WTC11 (cell line): Measurements from ENCODE around the gene PRKAR1B. TPM values are rescaled to one million over a fixed set of nuclear protein-coding genes. Genes with fewer than 3 reads are reported as not detected.
"Not testable (repeated sequence)": the region's sequence is repeated elsewhere in the genome, so short reads cannot be mapped to it uniquely, and the experiment has no call there.

Experiments used
- ATAC-seq: fragments of 200-7000 bp; cut with Tn5 transposase; 2 replicates; pipeline ENCODE4 v1.10.0; 2021; ENCODE audit warnings: mild to moderate bottlenecking, moderate library complexity
- CTCF ChIA-PET: fragments of 300-600 bp; sonication (Branson Sonifier 250); formaldehyde crosslinking; loops from one replicate; lab custom pipeline; 2021; ENCODE audit warnings: antibody characterized with exemption; lab: Charles Lee
- POLR2A ChIA-PET: fragments of 350-600 bp; sonication (Branson Sonifier 250); formaldehyde crosslinking; loops from one replicate; lab custom pipeline; 2021; ENCODE audit warnings: antibody characterized with exemption; lab: Charles Lee
- DNase-seq: peaks from one replicate; pipeline ENCODE4 v3.0.0; 2021; ENCODE audit warnings: low spot score
- H3K27ac Mint-ChIP-seq: 2 replicates; pipeline ENCODE4 v1.8.0; 2021; ENCODE audit warnings: mixed read lengths
- H3K27me3 Mint-ChIP-seq: 2 replicates; pipeline ENCODE4 v1.8.0; 2021; ENCODE audit warnings: low read depth, mild to moderate bottlenecking, moderate library complexity, mixed read lengths
- H3K36me3 Mint-ChIP-seq: 2 replicates; pipeline ENCODE4 v1.8.0; 2021; ENCODE audit warnings: mixed read lengths
- H3K4me1 Mint-ChIP-seq: 2 replicates; pipeline ENCODE4 v1.8.0; 2022; ENCODE audit warnings: mixed read lengths
- H3K4me3 Mint-ChIP-seq: 2 replicates; pipeline ENCODE4 v1.8.0; 2021; ENCODE audit warnings: mild to moderate bottlenecking, moderate library complexity, mixed read lengths
- H3K9me3 Mint-ChIP-seq: 2 replicates; pipeline ENCODE4 v1.8.0; 2021; ENCODE audit warnings: mixed read lengths
- ATF1 ChIP-seq: sonication (generic); formaldehyde crosslinking; IDR thresholded peaks from 2 replicates; pipeline ENCODE4 v1.8.1; 2023; ENCODE audit warnings: mild to moderate bottlenecking, moderate library complexity, missing genetic modification reagents
- CBFB ChIP-seq: sonication (generic); formaldehyde crosslinking; IDR thresholded peaks from 2 replicates; pipeline ENCODE4 v1.8.1; 2022; ENCODE audit warnings: mild to moderate bottlenecking, low read depth, missing genetic modification reagents
- PRRX2 ChIP-seq: fragments of 250-450 bp; sonication (Bioruptor Pico); IDR thresholded peaks from 2 replicates; pipeline ENCODE4 v1.8.0; 2021; ENCODE audit warnings: mild to moderate bottlenecking
- SMAD3 ChIP-seq: sonication (generic); formaldehyde crosslinking; IDR thresholded peaks from 2 replicates; pipeline ENCODE4 v1.8.0; 2022; ENCODE audit warnings: missing genetic modification reagents, mild to moderate bottlenecking, borderline replicate concordance
- SMAD4 ChIP-seq: sonication (generic); formaldehyde crosslinking; IDR thresholded peaks from 2 replicates; pipeline ENCODE4 v1.8.0; 2022; ENCODE audit warnings: mild to moderate bottlenecking, missing genetic modification reagents
- ZNF396 ChIP-seq: fragments of 250-450 bp; sonication (Bioruptor Pico); IDR thresholded peaks from 2 replicates; pipeline ENCODE4 v1.8.0; 2021; ENCODE audit warnings: mild to moderate bottlenecking, moderate library complexity, borderline replicate concordance
- ZNF423 ChIP-seq: fragments of 250-450 bp; sonication (Bioruptor Pico); IDR thresholded peaks from 2 replicates; pipeline ENCODE4 v2.1.2; 2022; ENCODE audit warnings: mild to moderate bottlenecking, moderate library complexity
- total RNA-seq: library from RNA; stranded (reverse); gene quantifications from 3 replicates; pipeline ENCODE4 v1.2.3, GENCODE V29; 2021
- TF ChIP-seq, protein P1 (sequence below): sonication (generic); formaldehyde crosslinking; IDR thresholded peaks from 2 replicates; pipeline ENCODE4 v1.8.0; 2022; ENCODE audit warnings: mild to moderate bottlenecking, missing genetic modification reagents
- TF ChIP-seq, protein P2 (sequence below): sonication (generic); formaldehyde crosslinking; IDR thresholded peaks from 2 replicates; pipeline ENCODE4 v1.8.1; 2022; ENCODE audit warnings: low read depth, mild to moderate bottlenecking, moderate library complexity, missing genetic modification reagents, borderline replicate concordance
- TF ChIP-seq, protein P3 (sequence below): fragments of 250-450 bp; sonication (Bioruptor Pico); IDR thresholded peaks from 2 replicates; pipeline ENCODE4 v1.9.0; 2021; ENCODE audit warnings: mild to moderate bottlenecking
- TF ChIP-seq, protein P4 (sequence below): fragments of 250-450 bp; sonication (Bioruptor Pico); IDR thresholded peaks from 2 replicates; pipeline ENCODE4 v1.8.0; 2021; ENCODE audit warnings: mild to moderate bottlenecking

Gene PRKAR1B
- total RNA-seq, 1 experiment from 2014 or later = 43.6 TPM

DNA sequence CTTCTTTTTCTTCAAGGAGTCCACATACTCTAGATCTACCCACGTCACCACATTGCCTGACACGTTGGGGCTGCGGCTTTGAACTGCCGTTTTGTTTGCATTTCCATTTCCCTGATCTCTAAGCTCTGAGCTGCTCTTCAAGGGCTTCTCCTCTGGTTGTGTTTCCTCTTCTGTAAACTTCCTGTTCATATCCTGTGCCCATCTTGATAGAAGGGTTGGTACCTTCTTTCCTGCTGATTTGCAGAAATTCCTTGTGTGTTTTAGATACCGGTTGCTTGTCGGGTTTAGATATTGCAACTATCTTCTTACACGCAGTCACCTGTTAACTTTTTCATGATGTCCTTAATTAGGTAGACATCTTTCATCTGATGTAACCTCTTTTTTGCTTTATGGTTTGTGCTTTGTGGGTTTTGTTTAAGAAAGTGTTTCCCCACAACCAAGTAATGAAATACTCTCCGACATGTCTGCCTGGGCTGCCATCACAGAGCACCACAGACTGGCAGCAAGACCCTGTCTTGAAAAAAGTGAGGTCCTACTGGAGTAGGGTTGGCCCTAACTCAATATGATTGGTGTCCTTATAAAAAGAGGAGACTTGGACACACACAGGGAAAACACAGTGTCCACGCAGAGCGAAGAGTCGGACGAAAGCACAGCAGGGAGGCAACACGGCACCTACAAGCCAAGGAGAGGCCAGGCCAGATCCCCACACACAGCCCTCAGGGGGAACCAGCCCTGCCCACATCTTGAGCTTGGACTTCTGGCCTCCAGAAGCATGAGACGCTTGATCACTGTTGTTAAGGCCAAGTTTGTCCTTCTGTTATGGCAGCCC lies 108.3 kb downstream of the PRKAR1B start (continued):
- TF ChIP-seq, protein P1, sequence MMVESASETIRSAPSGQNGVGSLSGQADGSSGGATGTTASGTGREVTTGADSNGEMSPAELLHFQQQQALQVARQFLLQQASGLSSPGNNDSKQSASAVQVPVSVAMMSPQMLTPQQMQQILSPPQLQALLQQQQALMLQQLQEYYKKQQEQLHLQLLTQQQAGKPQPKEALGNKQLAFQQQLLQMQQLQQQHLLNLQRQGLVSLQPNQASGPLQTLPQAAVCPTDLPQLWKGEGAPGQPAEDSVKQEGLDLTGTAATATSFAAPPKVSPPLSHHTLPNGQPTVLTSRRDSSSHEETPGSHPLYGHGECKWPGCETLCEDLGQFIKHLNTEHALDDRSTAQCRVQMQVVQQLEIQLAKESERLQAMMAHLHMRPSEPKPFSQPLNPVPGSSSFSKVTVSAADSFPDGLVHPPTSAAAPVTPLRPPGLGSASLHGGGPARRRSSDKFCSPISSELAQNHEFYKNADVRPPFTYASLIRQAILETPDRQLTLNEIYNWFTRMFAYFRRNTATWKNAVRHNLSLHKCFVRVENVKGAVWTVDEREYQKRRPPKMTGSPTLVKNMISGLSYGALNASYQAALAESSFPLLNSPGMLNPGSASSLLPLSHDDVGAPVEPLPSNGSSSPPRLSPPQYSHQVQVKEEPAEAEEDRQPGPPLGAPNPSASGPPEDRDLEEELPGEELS (CRISPR knock-in tag) = no peak
- TF ChIP-seq SMAD3 (CRISPR knock-in tag) = no peak

DNA sequence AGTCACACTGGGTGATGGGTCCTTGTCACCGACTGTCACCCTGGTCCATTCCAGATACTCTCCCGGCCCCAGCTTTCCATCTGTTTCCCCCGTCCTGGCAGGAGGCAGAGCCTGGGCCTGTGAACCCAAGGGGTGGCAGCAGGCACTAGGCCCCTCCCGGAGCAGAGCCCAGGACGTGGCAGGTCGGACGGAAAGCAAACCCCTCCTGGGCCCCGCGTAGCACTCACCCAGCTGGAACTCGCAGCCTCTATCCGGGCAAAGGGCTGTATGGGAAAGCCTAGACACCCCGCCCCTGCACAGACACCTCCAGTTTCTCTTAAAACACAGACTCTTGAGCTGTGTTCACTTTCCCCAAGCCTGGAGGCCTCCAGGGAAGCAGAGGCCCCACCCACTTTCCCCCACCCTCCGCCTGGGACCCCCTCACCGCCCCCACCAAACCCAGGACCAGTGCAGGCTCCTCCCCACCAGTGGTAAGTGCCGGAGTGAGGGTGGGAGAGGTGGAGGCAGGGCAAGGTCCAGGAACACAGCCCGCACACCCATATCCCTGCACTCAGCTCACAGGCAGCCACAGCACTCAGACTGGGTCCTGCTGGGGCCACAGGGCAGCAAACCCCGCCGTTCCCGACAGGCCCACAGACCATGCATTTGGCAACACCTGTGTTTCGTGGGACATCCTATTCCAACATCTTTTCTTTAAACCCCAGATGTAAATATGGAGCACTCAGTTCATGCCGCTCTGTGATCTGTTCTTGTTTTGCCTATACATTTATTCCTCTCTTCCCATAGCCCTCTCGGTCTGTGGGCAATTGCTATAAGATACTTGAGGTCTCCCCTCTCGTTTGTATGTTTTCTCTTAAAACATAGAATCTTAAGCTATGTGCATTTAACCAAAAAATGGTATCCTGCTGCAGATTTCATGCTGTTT lies 109.2 kb downstream of the PRKAR1B start:
- H3K4me3 Mint-ChIP-seq = no peak overlapping the region
- CTCF ChIA-PET = interaction anchor here (1.4 to 1.5 kb wide), 2 partner anchors 19 to 296 kb away, joined by 3 read pairs; no protein-coding TSS in a partner anchor
- H3K27ac Mint-ChIP-seq = peak overlapping the region; percentile 76
- H3K27me3 Mint-ChIP-seq = no peaks in the 10 kb centered on the region
- POLR2A ChIA-PET = no interaction called here
- peaks cover 19% of the 10 kb centered on the region for H3K36me3 Mint-ChIP-seq
- ATAC-seq = no peak
- H3K9me3 Mint-ChIP-seq = peaks cover 16% of the 10 kb centered on the region
- no peak for TF ChIP-seq CBFB (CRISPR knock-in tag)
- TF ChIP-seq ZNF423 (CRISPR knock-in tag) = no peak
- TF ChIP-seq ATF1 (CRISPR knock-in tag) = no peak
- no peak for TF ChIP-seq SMAD4 (CRISPR knock-in tag)
- TF ChIP-seq, protein P2, sequence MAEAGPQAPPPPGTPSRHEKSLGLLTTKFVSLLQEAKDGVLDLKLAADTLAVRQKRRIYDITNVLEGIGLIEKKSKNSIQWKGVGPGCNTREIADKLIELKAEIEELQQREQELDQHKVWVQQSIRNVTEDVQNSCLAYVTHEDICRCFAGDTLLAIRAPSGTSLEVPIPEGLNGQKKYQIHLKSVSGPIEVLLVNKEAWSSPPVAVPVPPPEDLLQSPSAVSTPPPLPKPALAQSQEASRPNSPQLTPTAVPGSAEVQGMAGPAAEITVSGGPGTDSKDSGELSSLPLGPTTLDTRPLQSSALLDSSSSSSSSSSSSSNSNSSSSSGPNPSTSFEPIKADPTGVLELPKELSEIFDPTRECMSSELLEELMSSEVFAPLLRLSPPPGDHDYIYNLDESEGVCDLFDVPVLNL = no peak
- TF ChIP-seq PRRX2 (CRISPR knock-in tag) = no peak
- DNase-seq = no peak
- peaks cover 25% of the 10 kb centered on the region for H3K4me1 Mint-ChIP-seq

DNA sequence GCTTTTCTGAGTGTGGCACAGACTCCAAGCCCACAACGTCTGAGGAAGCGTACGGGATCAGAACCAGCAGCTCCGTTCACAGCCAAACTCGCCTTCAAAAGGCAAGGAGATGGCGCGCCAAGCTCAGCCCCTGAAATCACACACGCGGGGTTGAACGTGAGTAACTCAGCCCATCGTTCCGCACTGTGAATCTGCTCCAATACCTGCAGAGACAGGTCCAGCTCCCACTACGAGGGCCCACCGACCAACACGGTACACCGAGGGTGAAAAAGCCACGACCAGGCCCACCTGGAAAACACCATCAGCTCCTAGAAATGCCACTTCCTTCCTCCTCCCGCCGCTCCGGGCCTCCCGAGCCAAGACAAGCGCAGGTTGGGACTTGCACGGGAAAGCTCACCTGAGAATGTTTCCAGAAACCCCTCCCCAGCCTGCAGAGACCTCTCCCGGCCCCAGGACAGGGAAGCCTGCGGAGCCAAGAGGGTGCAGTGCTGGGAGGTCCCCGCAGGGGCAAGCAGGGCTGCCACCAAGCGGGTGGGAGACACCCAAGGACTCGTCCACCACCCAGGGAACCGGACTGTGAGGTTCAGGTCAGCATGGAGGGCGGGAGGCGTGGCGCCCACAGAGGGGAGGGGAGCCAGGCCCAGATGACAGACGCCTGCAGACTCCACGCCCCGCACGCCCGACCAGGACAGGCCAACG lies 113.5 kb downstream of the PRKAR1B start:
- DNase-seq (no peak), ATAC-seq (no peak)
- Mint-ChIP-seq H3K4me3 (no peak overlapping the region), H3K36me3 (no peaks in the 10 kb centered on the region; the same call in 1 of the 2 replicates), H3K27me3 (no peaks in the 10 kb centered on the region), H3K9me3 (peaks cover 4% of the 10 kb centered on the region; the same call in 1 of the 2 replicates), H3K27ac (no peak overlapping the region), H3K4me1 (peaks cover 8% of the 10 kb centered on the region)
- TF ChIP-seq, protein P3, sequence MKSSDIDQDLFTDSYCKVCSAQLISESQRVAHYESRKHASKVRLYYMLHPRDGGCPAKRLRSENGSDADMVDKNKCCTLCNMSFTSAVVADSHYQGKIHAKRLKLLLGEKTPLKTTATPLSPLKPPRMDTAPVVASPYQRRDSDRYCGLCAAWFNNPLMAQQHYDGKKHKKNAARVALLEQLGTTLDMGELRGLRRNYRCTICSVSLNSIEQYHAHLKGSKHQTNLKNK (CRISPR knock-in tag) = no peak
- no peak for TF ChIP-seq ZNF396
- TF ChIP-seq, protein P4, sequence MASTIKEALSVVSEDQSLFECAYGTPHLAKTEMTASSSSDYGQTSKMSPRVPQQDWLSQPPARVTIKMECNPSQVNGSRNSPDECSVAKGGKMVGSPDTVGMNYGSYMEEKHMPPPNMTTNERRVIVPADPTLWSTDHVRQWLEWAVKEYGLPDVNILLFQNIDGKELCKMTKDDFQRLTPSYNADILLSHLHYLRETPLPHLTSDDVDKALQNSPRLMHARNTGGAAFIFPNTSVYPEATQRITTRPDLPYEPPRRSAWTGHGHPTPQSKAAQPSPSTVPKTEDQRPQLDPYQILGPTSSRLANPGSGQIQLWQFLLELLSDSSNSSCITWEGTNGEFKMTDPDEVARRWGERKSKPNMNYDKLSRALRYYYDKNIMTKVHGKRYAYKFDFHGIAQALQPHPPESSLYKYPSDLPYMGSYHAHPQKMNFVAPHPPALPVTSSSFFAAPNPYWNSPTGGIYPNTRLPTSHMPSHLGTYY (CRISPR knock-in tag) = no peak
- CTCF ChIA-PET = no interaction called here
- POLR2A ChIA-PET = interaction anchor here (0.6 kb wide), 1 partner anchor 18 kb away, joined by 3 read pairs; no protein-coding TSS in a partner anchor

DNA sequence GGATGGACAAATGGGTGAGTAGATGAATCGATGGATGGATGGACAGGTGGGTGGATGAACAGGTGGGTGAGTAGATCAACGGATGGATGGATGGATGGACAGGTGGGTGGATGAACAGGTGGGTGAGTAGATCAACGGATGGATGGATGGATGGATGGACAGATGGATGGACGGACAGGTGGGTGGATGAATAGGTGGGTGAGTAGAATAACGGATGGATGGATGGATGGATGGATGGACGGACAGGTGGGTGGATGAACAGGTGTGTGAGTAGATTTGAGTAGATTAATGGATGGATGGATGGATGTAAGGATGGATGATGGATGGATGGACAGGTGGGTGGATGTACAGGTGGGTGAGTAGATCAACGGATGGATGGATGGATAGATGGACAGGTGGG lies 115.2 kb downstream of the PRKAR1B start:
- H3K4me3 Mint-ChIP-seq, CTCF ChIA-PET, H3K36me3 Mint-ChIP-seq, ATAC-seq, H3K4me1 Mint-ChIP-seq, POLR2A ChIA-PET, H3K9me3 Mint-ChIP-seq, H3K27ac Mint-ChIP-seq, H3K27me3 Mint-ChIP-seq, DNase-seq: not testable (repeated sequence)
